ENCODE data around the gene CDC40.
"Not testable (repeated sequence)": the region's sequence is repeated elsewhere in the genome, so short reads cannot be mapped to it uniquely, and the experiment has no call there.

The CDC40 gene

DNA sequence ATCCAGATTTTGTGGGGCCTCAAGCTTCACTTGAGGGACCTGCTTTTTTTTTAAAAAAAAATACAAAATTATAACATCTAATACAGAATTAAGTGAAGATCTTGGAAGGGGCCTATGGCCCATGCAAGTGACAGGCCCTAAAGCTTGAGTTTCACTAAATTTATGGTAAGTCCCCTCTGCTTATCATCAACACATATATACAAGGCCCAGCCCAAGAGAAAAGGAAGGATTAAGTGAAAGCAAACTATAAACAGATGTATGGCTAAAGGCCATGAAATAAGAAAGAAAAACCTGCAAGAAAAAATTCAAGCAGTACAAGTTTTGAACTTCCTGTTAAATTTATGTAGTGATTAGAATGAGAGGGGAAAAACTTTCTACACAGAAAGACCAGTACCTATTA is 86.8 kb downstream of the CDC40 start:
- H3K4me3 ChIP-seq (replicated peaks; ENCODE audit: low read depth, low read length) = no peak overlapping the region
- no peak for DNase-seq (ENCODE audit: extremely low read depth, low read depth)
- TF ChIP-seq CTCF (IDR thresholded peaks at IDR 0.05; ENCODE audit: low read depth, low read length, missing control alignments) = no peak

GRCh38 chr6:110269623-110270022 is 89.4 kb downstream of the CDC40 start:
- TF ChIP-seq CTCF (IDR thresholded peaks at IDR 0.05; ENCODE audit: low read depth, low read length, missing control alignments) = no peak
- no peak for DNase-seq (ENCODE audit: extremely low read depth, low read depth)
- H3K4me3 ChIP-seq (replicated peaks; ENCODE audit: low read depth, low read length) = no peak overlapping the region

- TF ChIP-seq CTCF (IDR thresholded peaks at IDR 0.05; ENCODE audit: low read depth, low read length, missing control alignments) = no peak
- DNase-seq (ENCODE audit: extremely low read depth, low read depth) = no peak
- H3K4me3 ChIP-seq (replicated peaks; ENCODE audit: low read depth, low read length) = no peak overlapping the region
These were observed 89.9 kb downstream of the CDC40 start for GRCh38 chr6:110270165-110270564.

DNA sequence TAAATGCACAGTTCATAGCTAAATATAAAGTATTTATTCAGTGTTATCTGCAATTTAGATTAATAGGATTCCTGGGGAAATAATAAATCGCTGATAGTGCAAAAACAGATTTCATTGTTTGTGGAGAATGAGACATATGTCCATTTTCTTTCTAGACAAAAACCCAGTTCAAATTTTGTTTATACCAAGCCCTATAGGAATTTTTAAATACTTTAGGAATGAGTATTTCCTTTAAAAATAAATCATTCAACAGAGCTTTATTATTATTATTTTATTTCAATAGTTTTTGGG is 91.5 kb downstream of the CDC40 start:
- TF ChIP-seq CTCF (IDR thresholded peaks at IDR 0.05; ENCODE audit: low read depth, low read length, missing control alignments) = no peak
- no peak overlapping the region for H3K4me3 ChIP-seq (replicated peaks; ENCODE audit: low read depth, low read length)
- DNase-seq (ENCODE audit: extremely low read depth, low read depth) = no peak

DNA sequence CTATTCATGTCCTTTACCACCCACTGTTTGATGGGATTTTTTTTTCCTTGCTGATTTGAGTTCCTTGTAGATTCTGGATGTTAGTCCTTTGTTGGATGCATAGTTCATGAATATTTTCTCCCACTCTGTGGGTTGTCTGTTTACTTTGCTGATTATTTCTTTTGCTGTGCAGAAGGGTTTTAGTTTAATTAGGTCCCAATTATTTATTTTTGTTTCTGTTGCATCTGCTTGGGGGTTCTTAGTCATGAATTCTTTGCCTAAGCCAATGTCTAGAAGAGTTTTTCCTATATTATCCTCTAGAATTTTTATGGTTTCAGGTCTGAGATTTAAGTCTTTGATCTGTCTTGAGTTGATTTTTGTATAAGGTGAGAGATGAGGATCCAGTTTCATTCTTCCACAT is 92.6 kb downstream of the CDC40 start:
- H3K4me3 ChIP-seq (replicated peaks; ENCODE audit: low read depth, low read length); DNase-seq (ENCODE audit: extremely low read depth, low read depth): not testable (repeated sequence)

DNA sequence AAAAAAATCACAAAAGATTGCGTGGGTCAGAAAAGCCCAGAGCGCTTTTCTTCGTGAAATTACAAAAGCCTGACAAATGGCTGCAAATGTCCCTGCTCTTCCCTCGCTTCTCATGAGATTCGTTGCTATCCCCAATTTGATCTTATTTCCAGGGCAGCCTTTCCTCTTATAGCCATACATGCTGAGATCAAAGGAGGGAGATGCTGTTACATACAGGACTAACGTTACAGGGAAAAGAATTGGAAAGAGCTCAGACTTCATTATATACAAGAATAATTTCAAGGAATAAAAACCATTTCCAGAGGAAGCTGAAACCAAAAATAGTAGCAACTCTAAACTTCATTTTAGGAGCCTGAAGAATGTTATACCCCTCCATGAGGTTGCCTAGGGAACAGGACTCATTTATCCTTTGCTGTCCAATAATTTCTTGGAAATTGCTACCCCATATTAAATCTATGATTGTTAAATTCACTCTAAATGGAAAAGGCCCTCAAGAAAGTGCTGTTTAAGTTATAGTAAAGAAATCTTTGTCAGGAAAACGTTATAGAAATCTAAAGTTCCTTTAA is 97.0 kb downstream of the CDC40 start:
- no peak for DNase-seq (ENCODE audit: extremely low read depth, low read depth)
- TF ChIP-seq CTCF (IDR thresholded peaks at IDR 0.05; ENCODE audit: low read depth, low read length, missing control alignments) = no peak
- H3K4me3 ChIP-seq (replicated peaks; ENCODE audit: low read depth, low read length) = no peak overlapping the region

All from HFF-Myc (cell line).